ENCODE results near the gene RNASEH1.

Gene RNASEH1

GRCh38 chr2:3565117-3565516 lies 7.0 kb upstream of the RNASEH1 start:
- intact Hi-C loops (cut with DNase I) = no loop called here
- no peak for DNase-seq

GRCh38 chr2:3563521-3563976 lies 5.4 kb upstream of the RNASEH1 start:
- intact Hi-C loops (cut with DNase I) = no loop called here

GRCh38 chr2:3557639-3558204 lies 411 bp downstream of the RNASEH1 start:
- intact Hi-C loops (cut with DNase I) = loop anchor here (1.0 to 5.0 kb wide), 4 partner anchors 18 to 180 kb away; partner anchors contain the start of genes ADI1, EIPR1, RPS7 and TRAPPC12
- DNase-seq = peak in 1 of 10 donors; percentile 85

More at GRCh38 chr2:3563521-3563976, 5.4 kb upstream of the RNASEH1 start:
- no peak for DNase-seq

- intact Hi-C loops (cut with DNase I) = no loop called here
- peak in 1 of 10 donors; percentile 64 for DNase-seq
These were observed 4.2 kb downstream of the RNASEH1 start for GRCh38 chr2:3553946-3554345.

- intact Hi-C loops (cut with DNase I) = no loop called here
- DNase-seq = no peak
These were observed 10.2 kb downstream of the RNASEH1 start for GRCh38 chr2:3547915-3548314.

GRCh38 chr2:3545788-3546478 lies 12.2 kb downstream of the RNASEH1 start:
- intact Hi-C loops (cut with DNase I) = no loop called here

GRCh38 chr2:3543023-3543683 lies 15.0 kb downstream of the RNASEH1 start:
- intact Hi-C loops (cut with DNase I) = no loop called here
- DNase-seq = no peak

More at GRCh38 chr2:3545788-3546478, 12.2 kb downstream of the RNASEH1 start:
- no peak for DNase-seq

- no peak for DNase-seq
- intact Hi-C loops (cut with DNase I) = no loop called here
These were observed 16.0 kb downstream of the RNASEH1 start for GRCh38 chr2:3542107-3542506.

GRCh38 chr2:3539836-3540235 lies 18.3 kb downstream of the RNASEH1 start:
- no peak for DNase-seq
- intact Hi-C loops (cut with DNase I) = no loop called here

GRCh38 chr2:3536682-3537632 lies 21.2 kb downstream of the RNASEH1 start:
- intact Hi-C loops (cut with DNase I) = no loop called here
- peak in 1 of 10 donors; percentile 85 for DNase-seq

- intact Hi-C loops (cut with DNase I) = no loop called here
These were observed 22.1 kb downstream of the RNASEH1 start for GRCh38 chr2:3535794-3536681.

GRCh38 chr2:3535467-3535793 lies 22.7 kb downstream of the RNASEH1 start:
- intact Hi-C loops (cut with DNase I) = no loop called here

More at GRCh38 chr2:3535794-3536681, 22.1 kb downstream of the RNASEH1 start:
- DNase-seq = peak in 1 of 10 donors; percentile 86

GRCh38 chr2:3534251-3534814 lies 23.8 kb downstream of the RNASEH1 start:
- DNase-seq = no peak
- intact Hi-C loops (cut with DNase I) = no loop called here

More at GRCh38 chr2:3535467-3535793, 22.7 kb downstream of the RNASEH1 start:
- no peak for DNase-seq

GRCh38 chr2:3533836-3534235 lies 24.3 kb downstream of the RNASEH1 start:
- intact Hi-C loops (cut with DNase I) = no loop called here
- DNase-seq = no peak

GRCh38 chr2:3532941-3533340 lies 25.2 kb downstream of the RNASEH1 start:
- DNase-seq = no peak

GRCh38 chr2:3529316-3530025 lies 28.7 kb downstream of the RNASEH1 start:
- intact Hi-C loops (cut with DNase I) = no loop called here
- DNase-seq = no peak

More at GRCh38 chr2:3532941-3533340, 25.2 kb downstream of the RNASEH1 start:
- intact Hi-C loops (cut with DNase I) = no loop called here

GRCh38 chr2:3527886-3528785 lies 30.0 kb downstream of the RNASEH1 start:
- intact Hi-C loops (cut with DNase I) = no loop called here
- DNase-seq = no peak
